ENCODE measurements around the gene SLF2.
A peak's percentile ranks its signal among the peaks of the same experiment; 100 is the strongest.

SLF2 gene

GRCh38 chr10:100901051-100901450 lies 11.7 kb upstream of the SLF2 start:
- DNase-seq: no peak

GRCh38 chr10:100902622-100903021 lies 10.1 kb upstream of the SLF2 start:
- DNase-seq: no peak

GRCh38 chr10:100904917-100905316 lies 7.8 kb upstream of the SLF2 start:
- no peak for DNase-seq

- DNase-seq: no peak
These were observed 5.6 kb upstream of the SLF2 start for GRCh38 chr10:100907175-100907574.

- no peak for DNase-seq
These were observed 4.9 kb upstream of the SLF2 start for GRCh38 chr10:100907773-100908363.

GRCh38 chr10:100908378-100908777 lies 4.4 kb upstream of the SLF2 start:
- DNase-seq: no peak

- DNase-seq: no peak
These were observed 3.1 kb upstream of the SLF2 start for GRCh38 chr10:100909501-100910263.

- no peak for DNase-seq
These were observed 1.3 kb upstream of the SLF2 start for GRCh38 chr10:100911472-100911871.

- DNase-seq: no peak
These were observed 654 bp upstream of the SLF2 start for GRCh38 chr10:100912013-100912604.

- peak; percentile 37 for DNase-seq
These were observed 705 bp downstream of the SLF2 start for GRCh38 chr10:100913470-100913865.

- DNase-seq: no peak
These were observed 4.3 kb downstream of the SLF2 start for GRCh38 chr10:100917071-100917470.

GRCh38 chr10:100923580-100923979 lies 10.8 kb downstream of the SLF2 start:
- no peak for DNase-seq

GRCh38 chr10:100927266-100927665 lies 14.5 kb downstream of the SLF2 start:
- DNase-seq: no peak

- no peak for DNase-seq
These were observed 15.3 kb downstream of the SLF2 start for GRCh38 chr10:100928039-100928438.

- no peak for DNase-seq
These were observed 17.6 kb downstream of the SLF2 start for GRCh38 chr10:100930368-100930767.

- no peak for DNase-seq
These were observed 21.4 kb downstream of the SLF2 start for GRCh38 chr10:100934084-100934659.

- DNase-seq: no peak
These were observed 27.1 kb downstream of the SLF2 start for GRCh38 chr10:100939763-100940344.

GRCh38 chr10:100942229-100942628 lies 29.5 kb downstream of the SLF2 start:
- DNase-seq: no peak

- DNase-seq: no peak
These were observed 30.7 kb downstream of the SLF2 start for GRCh38 chr10:100943508-100943907.

- no peak for DNase-seq
These were observed 33.0 kb downstream of the SLF2 start for GRCh38 chr10:100945754-100946153.

- no peak for DNase-seq
These were observed 36.2 kb downstream of the SLF2 start for GRCh38 chr10:100948916-100949315.

- DNase-seq: no peak
These were observed 47.5 kb downstream of the SLF2 start for GRCh38 chr10:100960251-100960650.

- no peak for DNase-seq
These were observed 49.8 kb downstream of the SLF2 start for GRCh38 chr10:100962351-100963080.

Measured in GF-D8 (cell line).